ENCODE measurements around the gene FAM124A. TPM values are rescaled to one million over a fixed set of nuclear protein-coding genes. Genes with fewer than 3 reads are reported as not detected.

Gene FAM124A
- total RNA-seq, 2 experiments from 2014 or later = 0.44 TPM; not detected in 1

GRCh38 chr13:51236491-51236792 is 14.2 kb downstream of the FAM124A start:
- H3K9me2 ChIP-seq (ENCODE audit: insufficient read depth, low read length) = no peaks in the 10 kb centered on the region
- H3K27ac ChIP-seq (ENCODE audit: low read depth, low read length, poor library complexity, severe bottlenecking) = peak overlapping the region; percentile 58
- H3K4me3 ChIP-seq (ENCODE audit: low read depth, low read length, poor library complexity, severe bottlenecking) = no peak overlapping the region
- ChIA-PET CTCF (ENCODE audit: unreplicated experiment) (no interaction called here), POLR2A (interaction anchor here (0.5 to 2.7 kb wide), 8 partner anchors 9 to 148 kb away, joined by 3 to 8 read pairs (median 4); no protein-coding TSS in a partner anchor)
- no TSS peak for BruUV-seq (replicated peaks)
- H3K4me1 ChIP-seq (ENCODE audit: insufficient read depth, low read length, poor library complexity, severe bottlenecking) = peaks cover 50% of the 10 kb centered on the region
- TF ChIP-seq CTCF (conservative IDR thresholded peaks at IDR 0.05; ENCODE audit: low read length) (no peak), EZH2phosphoT487 (IDR thresholded peaks at IDR 0.05; ENCODE audit: borderline replicate concordance, low read depth, low read length) (no peak)
- no peaks in the 10 kb centered on the region for H3K9me3 ChIP-seq (ENCODE audit: low read length)
- no peaks in the 10 kb centered on the region for H3K79me2 ChIP-seq (ENCODE audit: insufficient read depth, low read depth, low read length)
- intact Hi-C loops (cut with micrococcal nuclease; ENCODE audit: unreplicated experiment) = no loop called here
- H2AFZ ChIP-seq (ENCODE audit: low read length) = no peak overlapping the region; the same call in 1 of the 2 replicates
- H3K36me3 ChIP-seq (ENCODE audit: insufficient read depth, low read length) = no peaks in the 10 kb centered on the region
- H3K4me2 ChIP-seq (ENCODE audit: low read length) = peak overlapping the region; percentile 55
- H4K20me1 ChIP-seq (ENCODE audit: insufficient read depth, low read length) = no peaks in the 10 kb centered on the region
- DNase-seq (ENCODE audit: low spot score) = no peak

- TF ChIP-seq CTCF (conservative IDR thresholded peaks at IDR 0.05; ENCODE audit: low read length) = no peak
- TF ChIP-seq EZH2phosphoT487 (IDR thresholded peaks at IDR 0.05; ENCODE audit: borderline replicate concordance, low read depth, low read length) = no peak
- CTCF ChIA-PET (ENCODE audit: unreplicated experiment) = no interaction called here
- intact Hi-C loops (cut with micrococcal nuclease; ENCODE audit: unreplicated experiment) = no loop called here
- no peak overlapping the region for H3K27ac ChIP-seq (ENCODE audit: low read depth, low read length, poor library complexity, severe bottlenecking)
- H3K9me2 ChIP-seq (ENCODE audit: insufficient read depth, low read length) = no peaks in the 10 kb centered on the region
- H3K4me3 ChIP-seq (ENCODE audit: low read depth, low read length, poor library complexity, severe bottlenecking) = no peak overlapping the region
- no peak for DNase-seq (ENCODE audit: low spot score)
- POLR2A ChIA-PET = interaction anchor here (0.7 to 2.7 kb wide), 5 partner anchors 15 to 58 kb away, joined by 3 to 8 read pairs (median 3); no protein-coding TSS in a partner anchor
- peaks cover 50% of the 10 kb centered on the region for H3K4me1 ChIP-seq (ENCODE audit: insufficient read depth, low read length, poor library complexity, severe bottlenecking)
- no peak overlapping the region for H3K4me2 ChIP-seq (ENCODE audit: low read length)
- H2AFZ ChIP-seq (ENCODE audit: low read length) = no peak overlapping the region
- no peaks in the 10 kb centered on the region for H4K20me1 ChIP-seq (ENCODE audit: insufficient read depth, low read length)
- H3K9me3 ChIP-seq (ENCODE audit: low read length) = no peaks in the 10 kb centered on the region
- BruUV-seq (replicated peaks) = no TSS peak
- H3K79me2 ChIP-seq (ENCODE audit: insufficient read depth, low read depth, low read length) = no peaks in the 10 kb centered on the region
- H3K36me3 ChIP-seq (ENCODE audit: insufficient read depth, low read length) = no peaks in the 10 kb centered on the region
Measured at GRCh38 chr13:51237386-51237785, 15.2 kb downstream of the FAM124A start.

DNA sequence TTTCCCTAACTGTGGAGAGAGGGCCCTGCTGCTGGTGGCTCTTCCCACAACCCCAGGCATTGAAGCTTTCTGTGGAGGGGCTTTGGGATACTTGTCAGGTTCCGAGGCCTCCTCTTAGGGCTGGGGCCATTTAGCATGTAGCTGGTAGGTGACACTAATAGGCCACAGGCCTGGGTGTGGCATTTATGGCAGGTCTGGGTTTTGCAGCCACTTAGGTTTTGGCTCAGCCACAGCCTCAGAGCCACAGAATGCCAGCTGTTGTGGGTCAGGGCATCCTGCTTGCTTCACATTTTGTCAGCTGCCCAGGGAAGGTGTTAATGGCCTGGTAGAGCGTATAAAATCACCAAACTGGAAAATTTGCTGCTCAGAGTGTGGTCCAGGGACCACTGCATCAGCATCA is 15.7 kb downstream of the FAM124A start:
- Histone ChIP-seq H3K4me2 (ENCODE audit: low read length) (no peak overlapping the region), H3K27ac (ENCODE audit: low read depth, low read length, poor library complexity, severe bottlenecking) (no peak overlapping the region), H3K9me2 (ENCODE audit: insufficient read depth, low read length) (no peaks in the 10 kb centered on the region), H3K36me3 (ENCODE audit: insufficient read depth, low read length) (no peaks in the 10 kb centered on the region), H2AFZ (ENCODE audit: low read length) (no peak overlapping the region), H3K9me3 (ENCODE audit: low read length) (no peaks in the 10 kb centered on the region), H3K4me1 (ENCODE audit: insufficient read depth, low read length, poor library complexity, severe bottlenecking) (peaks cover 50% of the 10 kb centered on the region), H4K20me1 (ENCODE audit: insufficient read depth, low read length) (no peaks in the 10 kb centered on the region), H3K79me2 (ENCODE audit: insufficient read depth, low read depth, low read length) (no peaks in the 10 kb centered on the region), H3K4me3 (ENCODE audit: low read depth, low read length, poor library complexity, severe bottlenecking) (no peak overlapping the region)
- intact Hi-C loops (cut with micrococcal nuclease; ENCODE audit: unreplicated experiment) = no loop called here
- POLR2A ChIA-PET = interaction anchor here (0.7 to 2.7 kb wide), 4 partner anchors 14 to 58 kb away, joined by 3 to 8 read pairs (median 3); no protein-coding TSS in a partner anchor
- no TSS peak for BruUV-seq (replicated peaks)
- peak; percentile 23 for DNase-seq (ENCODE audit: low spot score)
- TF ChIP-seq CTCF (conservative IDR thresholded peaks at IDR 0.05; ENCODE audit: low read length) (no peak), EZH2phosphoT487 (IDR thresholded peaks at IDR 0.05; ENCODE audit: borderline replicate concordance, low read depth, low read length) (no peak)
- CTCF ChIA-PET (ENCODE audit: unreplicated experiment) = no interaction called here

Measured in OCI-LY7 (cell line).